Body of pancreas (tissue), 4 donors: Measurements from ENCODE around the gene POLG.

Experiments
- CTCF ChIP-seq, 7 experiments: fragments of 450-650 bp in 4 of 7; fragments of 200-600 bp in 3 of 7; sonication (generic) in 3 of 7; IDR thresholded peaks; one replicate each; pipeline ENCODE4 v1.5.1; 2016 to 2019; ENCODE audit warnings: antibody characterized with exemption in 7 of 7
- POLR2A ChIP-seq, 3 donors: fragments of 450-650 bp; IDR thresholded peaks; one replicate each; pipeline ENCODE4 v1.6.1; 2016; ENCODE audit warnings: antibody characterized with exemption in 3 of 3, mild to moderate bottlenecking in 2 of 3

- no peak for TF ChIP-seq POLR2A (IDR thresholded peaks at IDR 0.05)
- no peak for TF ChIP-seq CTCF (IDR thresholded peaks at IDR 0.05)
These were observed 26.8 kb downstream of the POLG start for GRCh38 chr15:89307791-89308190.
